SK-N-SH treated with all-trans-retinoic acid at 6 μM for 48 hours (cell line): ENCODE measurements around the gene SH3BP5L.

Experiments used
- ATAC-seq: fragments of 200-7000 bp; cut with Tn5 transposase; 3 replicates; pipeline ENCODE4 v1.9.1; 2020; ENCODE audit warnings: mild to moderate bottlenecking, moderate library complexity
- ARNTL ChIP-seq: fragments of 450-650 bp; formaldehyde crosslinking; IDR thresholded peaks from 2 replicates; pipeline ENCODE4 v1.5.0; 2020; ENCODE audit warnings: low read depth, mild to moderate bottlenecking, moderate library complexity, borderline replicate concordance
- BACH2 ChIP-seq: fragments of 250-450 bp; sonication (Bioruptor Pico); IDR thresholded peaks from 2 replicates; pipeline ENCODE4 v1.9.0; 2021; ENCODE audit warnings: mild to moderate bottlenecking, borderline replicate concordance
- ESRRG ChIP-seq: fragments of 250-450 bp; sonication (Bioruptor Pico); IDR thresholded peaks from 2 replicates; pipeline ENCODE4 v1.6.1; 2021; ENCODE audit warnings: mild to moderate bottlenecking
- GLIS3 ChIP-seq: fragments of 250-450 bp; sonication (Bioruptor Pico); IDR thresholded peaks from 2 replicates; pipeline ENCODE4 v1.5.0; 2020; ENCODE audit warnings: mild to moderate bottlenecking, moderate library complexity
- ISL1 ChIP-seq: fragments of 250-450 bp; sonication (Bioruptor Pico); IDR thresholded peaks from 2 replicates; pipeline ENCODE4 v2.1.2; 2022; ENCODE audit warnings: mild to moderate bottlenecking, moderate library complexity
- OSR1 ChIP-seq: fragments of 250-450 bp; sonication (Bioruptor Pico); IDR thresholded peaks from 2 replicates; pipeline ENCODE4 v1.8.0; 2022; ENCODE audit warnings: moderate library complexity, mild to moderate bottlenecking, inconsistent platforms
- PPARA ChIP-seq: fragments of 250-450 bp; sonication (Bioruptor Pico); IDR thresholded peaks from 2 replicates; pipeline ENCODE4 v1.5.0; 2020; ENCODE audit warnings: mild to moderate bottlenecking, borderline replicate concordance
- RARB ChIP-seq: fragments of 250-450 bp; sonication (Bioruptor Pico); IDR thresholded peaks from 2 replicates; pipeline ENCODE4 v1.8.0; 2021; ENCODE audit warnings: mild to moderate bottlenecking, moderate library complexity
- TOX ChIP-seq: fragments of 250-450 bp; sonication (Bioruptor Pico); IDR thresholded peaks from 2 replicates; pipeline ENCODE4 v1.8.0; 2021; ENCODE audit warnings: mild to moderate bottlenecking, moderate library complexity, borderline replicate concordance
- ZC3H10 ChIP-seq: fragments of 250-450 bp; sonication (Bioruptor Pico); IDR thresholded peaks from 2 replicates; pipeline ENCODE4 v1.5.1; 2021; ENCODE audit warnings: mild to moderate bottlenecking, moderate library complexity
- ZFP30 ChIP-seq: fragments of 450-650 bp; formaldehyde crosslinking; IDR thresholded peaks from 2 replicates; pipeline ENCODE4 v1.5.0; 2022; ENCODE audit warnings: mild to moderate bottlenecking, moderate library complexity
- ZNF565 ChIP-seq: fragments of 450-650 bp; formaldehyde crosslinking; conservative IDR thresholded peaks from 2 replicates; pipeline ENCODE4 v1.5.0; 2020; ENCODE audit warnings: low read depth, mild to moderate bottlenecking, moderate library complexity
- ZNF70 ChIP-seq: fragments of 450-650 bp; formaldehyde crosslinking; IDR thresholded peaks from 2 replicates; pipeline ENCODE4 v1.5.0; 2020; ENCODE audit warnings: mild to moderate bottlenecking, moderate library complexity
- ZNF8 ChIP-seq: fragments of 450-650 bp; formaldehyde crosslinking; IDR thresholded peaks from 2 replicates; pipeline ENCODE4 v1.5.0; 2020; ENCODE audit warnings: mild to moderate bottlenecking, moderate library complexity
- TF ChIP-seq, protein P1 (sequence below): fragments of 250-450 bp; sonication (Bioruptor Pico); IDR thresholded peaks from 2 replicates; pipeline ENCODE4 v1.8.0; 2021; ENCODE audit warnings: low read depth, mild to moderate bottlenecking, moderate library complexity, borderline replicate concordance
- TF ChIP-seq, protein P2 (sequence below): fragments of 250-450 bp; sonication (Bioruptor Pico); IDR thresholded peaks from 2 replicates; pipeline ENCODE4 v1.5.1; 2020; ENCODE audit warnings: low read depth, mild to moderate bottlenecking, moderate library complexity
- TF ChIP-seq, protein P3 (sequence below): fragments of 250-450 bp; sonication (Bioruptor Pico); IDR thresholded peaks from 2 replicates; pipeline ENCODE4 v1.8.0; 2020; ENCODE audit warnings: mild to moderate bottlenecking, moderate library complexity, borderline replicate concordance

Gene SH3BP5L

GRCh38 chr1:248840946-248841345, 15.2 kb upstream of the SH3BP5L start (continued):
- TF ChIP-seq, protein P1, sequence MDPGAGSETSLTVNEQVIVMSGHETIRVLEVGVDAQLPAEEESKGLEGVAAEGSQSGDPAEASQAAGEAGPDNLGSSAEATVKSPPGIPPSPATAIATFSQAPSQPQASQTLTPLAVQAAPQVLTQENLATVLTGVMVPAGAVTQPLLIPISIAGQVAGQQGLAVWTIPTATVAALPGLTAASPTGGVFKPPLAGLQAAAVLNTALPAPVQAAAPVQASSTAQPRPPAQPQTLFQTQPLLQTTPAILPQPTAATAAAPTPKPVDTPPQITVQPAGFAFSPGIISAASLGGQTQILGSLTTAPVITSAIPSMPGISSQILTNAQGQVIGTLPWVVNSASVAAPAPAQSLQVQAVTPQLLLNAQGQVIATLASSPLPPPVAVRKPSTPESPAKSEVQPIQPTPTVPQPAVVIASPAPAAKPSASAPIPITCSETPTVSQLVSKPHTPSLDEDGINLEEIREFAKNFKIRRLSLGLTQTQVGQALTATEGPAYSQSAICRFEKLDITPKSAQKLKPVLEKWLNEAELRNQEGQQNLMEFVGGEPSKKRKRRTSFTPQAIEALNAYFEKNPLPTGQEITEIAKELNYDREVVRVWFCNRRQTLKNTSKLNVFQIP = no peak
- TF ChIP-seq ZNF8 (CRISPR knock-in tag) (no peak), ZC3H10 (CRISPR knock-in tag) (no peak), GLIS3 (CRISPR knock-in tag) (no peak), BACH2 (no peak)
- TF ChIP-seq, protein P2, sequence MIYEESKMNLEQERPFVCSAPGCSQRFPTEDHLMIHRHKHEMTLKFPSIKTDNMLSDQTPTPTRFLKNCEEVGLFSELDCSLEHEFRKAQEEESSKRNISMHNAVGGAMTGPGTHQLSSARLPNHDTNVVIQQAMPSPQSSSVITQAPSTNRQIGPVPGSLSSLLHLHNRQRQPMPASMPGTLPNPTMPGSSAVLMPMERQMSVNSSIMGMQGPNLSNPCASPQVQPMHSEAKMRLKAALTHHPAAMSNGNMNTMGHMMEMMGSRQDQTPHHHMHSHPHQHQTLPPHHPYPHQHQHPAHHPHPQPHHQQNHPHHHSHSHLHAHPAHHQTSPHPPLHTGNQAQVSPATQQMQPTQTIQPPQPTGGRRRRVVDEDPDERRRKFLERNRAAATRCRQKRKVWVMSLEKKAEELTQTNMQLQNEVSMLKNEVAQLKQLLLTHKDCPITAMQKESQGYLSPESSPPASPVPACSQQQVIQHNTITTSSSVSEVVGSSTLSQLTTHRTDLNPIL (CRISPR knock-in tag) = no peak
- TF ChIP-seq, all 23 proteins: peak for 0

DNA sequence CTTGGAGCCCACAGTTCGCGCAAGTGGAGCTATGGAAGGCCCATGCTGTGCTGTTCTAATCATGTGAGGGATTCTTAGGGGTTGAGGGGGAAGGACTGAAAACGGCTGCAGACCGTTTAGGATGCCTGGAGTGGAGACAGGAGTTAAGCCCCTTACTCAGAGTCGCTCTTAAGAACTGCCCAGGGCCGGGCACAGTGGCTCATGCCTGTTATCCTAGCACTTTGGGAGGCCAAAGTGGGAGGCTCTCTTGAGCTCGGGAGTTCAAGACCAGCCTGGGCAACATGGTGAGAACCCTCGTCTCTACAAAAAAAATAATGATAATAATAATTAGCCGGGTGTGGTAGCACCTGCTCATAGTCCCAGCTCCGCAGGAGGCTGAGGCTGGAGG, 13.4 kb upstream of the SH3BP5L start:
- ATAC-seq = peak; percentile 1; the same call in 1 of the 3 replicates
- no peak for TF ChIP-seq OSR1 (CRISPR knock-in tag)
- no peak for TF ChIP-seq PPARA (CRISPR knock-in tag)
- no peak for TF ChIP-seq TOX (CRISPR knock-in tag)
- TF ChIP-seq ZNF8 (CRISPR knock-in tag) = no peak
- TF ChIP-seq ZNF565 (CRISPR knock-in tag) = no peak
- no peak for TF ChIP-seq ESRRG (CRISPR knock-in tag)
- no peak for TF ChIP-seq BACH2
- TF ChIP-seq, protein P3, sequence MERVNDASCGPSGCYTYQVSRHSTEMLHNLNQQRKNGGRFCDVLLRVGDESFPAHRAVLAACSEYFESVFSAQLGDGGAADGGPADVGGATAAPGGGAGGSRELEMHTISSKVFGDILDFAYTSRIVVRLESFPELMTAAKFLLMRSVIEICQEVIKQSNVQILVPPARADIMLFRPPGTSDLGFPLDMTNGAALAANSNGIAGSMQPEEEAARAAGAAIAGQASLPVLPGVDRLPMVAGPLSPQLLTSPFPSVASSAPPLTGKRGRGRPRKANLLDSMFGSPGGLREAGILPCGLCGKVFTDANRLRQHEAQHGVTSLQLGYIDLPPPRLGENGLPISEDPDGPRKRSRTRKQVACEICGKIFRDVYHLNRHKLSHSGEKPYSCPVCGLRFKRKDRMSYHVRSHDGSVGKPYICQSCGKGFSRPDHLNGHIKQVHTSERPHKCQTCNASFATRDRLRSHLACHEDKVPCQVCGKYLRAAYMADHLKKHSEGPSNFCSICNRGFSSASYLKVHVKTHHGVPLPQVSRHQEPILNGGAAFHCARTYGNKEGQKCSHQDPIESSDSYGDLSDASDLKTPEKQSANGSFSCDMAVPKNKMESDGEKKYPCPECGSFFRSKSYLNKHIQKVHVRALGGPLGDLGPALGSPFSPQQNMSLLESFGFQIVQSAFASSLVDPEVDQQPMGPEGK (CRISPR knock-in tag) = no peak
- no peak for TF ChIP-seq ZFP30 (CRISPR knock-in tag)
- TF ChIP-seq, all 23 proteins: peak for 0

- peak; percentile 83 for ATAC-seq
- TF ChIP-seq, protein P1 = no peak; the same call in 1 of the 2 replicates
- TF ChIP-seq RARB = peak; percentile 50; the same call in 1 of the 2 replicates
Measured at GRCh38 chr1:248838357-248839167, 12.8 kb upstream of the SH3BP5L start.

GRCh38 chr1:248837781-248838356, 12.2 kb upstream of the SH3BP5L start, which contains the start of gene ZNF672:
Gene ZNF672 (plus strand): TSS chr1:248838224. CDS start chr1:248847275, 9,051 bp downstream.
- TF ChIP-seq, protein P1 = no peak
- TF ChIP-seq ZNF8 (CRISPR knock-in tag) (no peak), PPARA (CRISPR knock-in tag) (no peak), OSR1 (CRISPR knock-in tag) (no peak), ZNF565 (CRISPR knock-in tag) (no peak), ESRRG (CRISPR knock-in tag) (no peak), ZFP30 (CRISPR knock-in tag) (no peak), ISL1 (CRISPR knock-in tag) (no peak), ZC3H10 (CRISPR knock-in tag) (no peak), ZNF70 (CRISPR knock-in tag) (no peak), TOX (CRISPR knock-in tag) (no peak), ARNTL (no peak)
- TF ChIP-seq, protein P2 (CRISPR knock-in tag) = no peak
- TF ChIP-seq, protein P3 (CRISPR knock-in tag) = no peak
- peak; percentile 94 for ATAC-seq
